HK-2 (cell line): ENCODE results near the gene IL13RA1.
"Not testable (repeated sequence)": the region's sequence is repeated elsewhere in the genome, so short reads cannot be mapped to it uniquely, and the experiment has no call there.

Experiments
- DNase-seq: peaks from one replicate; pipeline ENCODE4 v3.0.0-alpha.2; 2018; ENCODE audit not compliant: unreplicated experiment

The IL13RA1 gene

GRCh38 chrX:118726887-118727685, at the start of gene IL13RA1:
Gene IL13RA1, plus strand, starts transcription at chrX:118727606. Its CDS starts 33 bp downstream, at chrX:118727639.
- DNase-seq: peak; percentile 80

GRCh38 chrX:118679290-118679689, 48.1 kb upstream of the IL13RA1 start:
- no peak for DNase-seq

- no peak for DNase-seq
These were observed 45.0 kb upstream of the IL13RA1 start for GRCh38 chrX:118682258-118683014.

GRCh38 chrX:118685393-118685792, 42.0 kb upstream of the IL13RA1 start:
- no peak for DNase-seq

GRCh38 chrX:118688935-118689334, 38.5 kb upstream of the IL13RA1 start:
- no peak for DNase-seq

GRCh38 chrX:118693843-118694242, 33.6 kb upstream of the IL13RA1 start:
- no peak for DNase-seq

- no peak for DNase-seq
These were observed 32.8 kb upstream of the IL13RA1 start for GRCh38 chrX:118694638-118695037.

GRCh38 chrX:118698516-118699170, 28.8 kb upstream of the IL13RA1 start:
- no peak for DNase-seq

- no peak for DNase-seq
These were observed 24.7 kb upstream of the IL13RA1 start for GRCh38 chrX:118702741-118703140.

GRCh38 chrX:118706681-118707080, 20.7 kb upstream of the IL13RA1 start:
- DNase-seq: no peak

GRCh38 chrX:118714521-118714920, 12.9 kb upstream of the IL13RA1 start:
- no peak for DNase-seq

- not testable (repeated sequence) for DNase-seq
These were observed 11.5 kb upstream of the IL13RA1 start for GRCh38 chrX:118715917-118716316.

GRCh38 chrX:118716833-118717232, 10.6 kb upstream of the IL13RA1 start:
- not testable (repeated sequence) for DNase-seq

- DNase-seq: no peak
These were observed 9.6 kb upstream of the IL13RA1 start for GRCh38 chrX:118717678-118718391.

GRCh38 chrX:118718737-118719136, 8.7 kb upstream of the IL13RA1 start:
- DNase-seq: no peak

- DNase-seq: no peak
These were observed 7.2 kb upstream of the IL13RA1 start for GRCh38 chrX:118720058-118720707.

GRCh38 chrX:118723376-118723775, 4.0 kb upstream of the IL13RA1 start:
- no peak for DNase-seq

GRCh38 chrX:118724365-118724764, 3.0 kb upstream of the IL13RA1 start:
- DNase-seq: no peak

- DNase-seq: no peak
These were observed 2.6 kb upstream of the IL13RA1 start for GRCh38 chrX:118724775-118725174.

- DNase-seq: no peak
These were observed 1.0 kb upstream of the IL13RA1 start for GRCh38 chrX:118726396-118726795.

- peak; percentile 44 for DNase-seq
These were observed 407 bp downstream of the IL13RA1 start for GRCh38 chrX:118727686-118728339.
